ENCODE measurements around the gene CCDC154.

CCDC154 gene

GRCh38 chr16:1461146-1461545 lies 16.8 kb upstream of the CCDC154 start:
- TF ChIP-seq ZNF384 (IDR thresholded peaks at IDR 0.05) (no peak), TARDBP (IDR thresholded peaks at IDR 0.05) (no peak), SP1 (IDR thresholded peaks at IDR 0.05) (no peak), HDGF (IDR thresholded peaks at IDR 0.05; ENCODE audit: borderline replicate concordance) (no peak), ELF4 (IDR thresholded peaks at IDR 0.05) (no peak), FOXM1 (IDR thresholded peaks at IDR 0.05; ENCODE audit: borderline replicate concordance) (no peak), BHLHE40 (IDR thresholded peaks at IDR 0.05; ENCODE audit: borderline replicate concordance) (no peak), LEF1 (IDR thresholded peaks at IDR 0.05; ENCODE audit: borderline replicate concordance) (no peak), SUZ12 (IDR thresholded peaks at IDR 0.05) (no peak), FOXK2 (IDR thresholded peaks at IDR 0.05) (no peak), L3MBTL2 (conservative IDR thresholded peaks at IDR 0.05) (no peak), FOXA1 (IDR thresholded peaks at IDR 0.05) (no peak), CTBP1 (IDR thresholded peaks at IDR 0.05; ENCODE audit: borderline replicate concordance) (no peak), NFRKB (IDR thresholded peaks at IDR 0.05) (no peak)
- POLR2A ChIA-PET = no interaction called here
- no peak for DNase-seq (ENCODE audit: extremely low spot score)
- CTCF ChIA-PET = no interaction called here

GRCh38 chr16:1460602-1461138 lies 16.3 kb upstream of the CCDC154 start:
- CTCF ChIA-PET = no interaction called here
- POLR2A ChIA-PET = no interaction called here
- no peak for TF ChIP-seq PKNOX1 (IDR thresholded peaks at IDR 0.05)
- TF ChIP-seq BHLHE40 (IDR thresholded peaks at IDR 0.05; ENCODE audit: borderline replicate concordance) = no peak
- no peak for TF ChIP-seq SUZ12 (IDR thresholded peaks at IDR 0.05)
- no peak for TF ChIP-seq FOXA1 (IDR thresholded peaks at IDR 0.05)
- TF ChIP-seq L3MBTL2 (conservative IDR thresholded peaks at IDR 0.05) = no peak
- TF ChIP-seq TARDBP (IDR thresholded peaks at IDR 0.05) = no peak
- TF ChIP-seq NFRKB (IDR thresholded peaks at IDR 0.05) = no peak
- no peak for TF ChIP-seq CTBP1 (IDR thresholded peaks at IDR 0.05; ENCODE audit: borderline replicate concordance)
- no peak for TF ChIP-seq SP1 (IDR thresholded peaks at IDR 0.05)
- no peak for TF ChIP-seq HDGF (IDR thresholded peaks at IDR 0.05; ENCODE audit: borderline replicate concordance)
- no peak for TF ChIP-seq FOXK2 (IDR thresholded peaks at IDR 0.05)
- no peak for TF ChIP-seq FOXM1 (IDR thresholded peaks at IDR 0.05; ENCODE audit: borderline replicate concordance)
- TF ChIP-seq ELF4 (IDR thresholded peaks at IDR 0.05) = no peak
- TF ChIP-seq ZNF384 (IDR thresholded peaks at IDR 0.05) = no peak
- no peak for TF ChIP-seq LEF1 (IDR thresholded peaks at IDR 0.05; ENCODE audit: borderline replicate concordance)
- no peak for TF ChIP-seq ARNT (IDR thresholded peaks at IDR 0.05)
- no peak for DNase-seq (ENCODE audit: extremely low spot score)

GRCh38 chr16:1459967-1460366 lies 15.6 kb upstream of the CCDC154 start:
- no peak for DNase-seq (ENCODE audit: extremely low spot score)
- POLR2A ChIA-PET = no interaction called here
- CTCF ChIA-PET = no interaction called here
- no peak for TF ChIP-seq FOXK2 (IDR thresholded peaks at IDR 0.05)
- TF ChIP-seq HDGF (IDR thresholded peaks at IDR 0.05; ENCODE audit: borderline replicate concordance) = no peak
- no peak for TF ChIP-seq SP1 (IDR thresholded peaks at IDR 0.05)
- no peak for TF ChIP-seq CTBP1 (IDR thresholded peaks at IDR 0.05; ENCODE audit: borderline replicate concordance)
- TF ChIP-seq FOXM1 (IDR thresholded peaks at IDR 0.05; ENCODE audit: borderline replicate concordance) = no peak
- TF ChIP-seq PKNOX1 (IDR thresholded peaks at IDR 0.05) = no peak
- TF ChIP-seq ARNT (IDR thresholded peaks at IDR 0.05) = no peak
- TF ChIP-seq BHLHE40 (IDR thresholded peaks at IDR 0.05; ENCODE audit: borderline replicate concordance) = no peak

GRCh38 chr16:1458977-1459341 lies 14.6 kb upstream of the CCDC154 start:
- DNase-seq (ENCODE audit: extremely low spot score) = no peak
- ChIA-PET CTCF (no interaction called here), POLR2A (no interaction called here)
- TF ChIP-seq PKNOX1 (IDR thresholded peaks at IDR 0.05) = no peak

- ChIA-PET POLR2A (no interaction called here), CTCF (no interaction called here)
- DNase-seq (ENCODE audit: extremely low spot score) = no peak
- TF ChIP-seq HDGF (IDR thresholded peaks at IDR 0.05; ENCODE audit: borderline replicate concordance) (no peak), SUZ12 (IDR thresholded peaks at IDR 0.05) (no peak), L3MBTL2 (conservative IDR thresholded peaks at IDR 0.05) (no peak), FOXK2 (IDR thresholded peaks at IDR 0.05) (no peak), FOXM1 (IDR thresholded peaks at IDR 0.05; ENCODE audit: borderline replicate concordance) (no peak), LEF1 (IDR thresholded peaks at IDR 0.05; ENCODE audit: borderline replicate concordance) (no peak), SP1 (IDR thresholded peaks at IDR 0.05) (no peak), TARDBP (IDR thresholded peaks at IDR 0.05) (no peak), ZNF384 (IDR thresholded peaks at IDR 0.05) (no peak), ELF4 (IDR thresholded peaks at IDR 0.05) (no peak), CTBP1 (IDR thresholded peaks at IDR 0.05; ENCODE audit: borderline replicate concordance) (no peak), FOXA1 (IDR thresholded peaks at IDR 0.05) (no peak), PKNOX1 (IDR thresholded peaks at IDR 0.05) (no peak), ARNT (IDR thresholded peaks at IDR 0.05) (no peak)
Measured at GRCh38 chr16:1458336-1458976, 14.1 kb upstream of the CCDC154 start.

Data from HEK293T (cell line).